Epithelial cell of umbilical artery (primary cell): ENCODE data around the gene PLPPR2. TPM values are rescaled to one million over a fixed set of nuclear protein-coding genes. Genes with fewer than 3 reads are reported as not detected.

Source experiments
- total RNA-seq: library from RNA; depleted of rRNA; stranded (reverse); fragments of >200 nt; gene quantifications from 2 replicates; pipeline ENCODE4 v1.2.3, GENCODE V29; 2014

PLPPR2 gene, protein sequence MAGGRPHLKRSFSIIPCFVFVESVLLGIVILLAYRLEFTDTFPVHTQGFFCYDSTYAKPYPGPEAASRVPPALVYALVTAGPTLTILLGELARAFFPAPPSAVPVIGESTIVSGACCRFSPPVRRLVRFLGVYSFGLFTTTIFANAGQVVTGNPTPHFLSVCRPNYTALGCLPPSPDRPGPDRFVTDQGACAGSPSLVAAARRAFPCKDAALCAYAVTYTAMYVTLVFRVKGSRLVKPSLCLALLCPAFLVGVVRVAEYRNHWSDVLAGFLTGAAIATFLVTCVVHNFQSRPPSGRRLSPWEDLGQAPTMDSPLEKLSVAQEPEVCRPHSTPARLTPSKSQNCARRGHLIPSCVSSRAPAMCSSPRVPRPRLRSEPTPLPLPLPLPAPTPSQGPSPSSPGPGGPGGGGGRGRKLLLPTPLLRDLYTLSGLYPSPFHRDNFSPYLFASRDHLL
- total RNA-seq, result 3.8 and 6.2 TPM in 2 replicates

DNA sequence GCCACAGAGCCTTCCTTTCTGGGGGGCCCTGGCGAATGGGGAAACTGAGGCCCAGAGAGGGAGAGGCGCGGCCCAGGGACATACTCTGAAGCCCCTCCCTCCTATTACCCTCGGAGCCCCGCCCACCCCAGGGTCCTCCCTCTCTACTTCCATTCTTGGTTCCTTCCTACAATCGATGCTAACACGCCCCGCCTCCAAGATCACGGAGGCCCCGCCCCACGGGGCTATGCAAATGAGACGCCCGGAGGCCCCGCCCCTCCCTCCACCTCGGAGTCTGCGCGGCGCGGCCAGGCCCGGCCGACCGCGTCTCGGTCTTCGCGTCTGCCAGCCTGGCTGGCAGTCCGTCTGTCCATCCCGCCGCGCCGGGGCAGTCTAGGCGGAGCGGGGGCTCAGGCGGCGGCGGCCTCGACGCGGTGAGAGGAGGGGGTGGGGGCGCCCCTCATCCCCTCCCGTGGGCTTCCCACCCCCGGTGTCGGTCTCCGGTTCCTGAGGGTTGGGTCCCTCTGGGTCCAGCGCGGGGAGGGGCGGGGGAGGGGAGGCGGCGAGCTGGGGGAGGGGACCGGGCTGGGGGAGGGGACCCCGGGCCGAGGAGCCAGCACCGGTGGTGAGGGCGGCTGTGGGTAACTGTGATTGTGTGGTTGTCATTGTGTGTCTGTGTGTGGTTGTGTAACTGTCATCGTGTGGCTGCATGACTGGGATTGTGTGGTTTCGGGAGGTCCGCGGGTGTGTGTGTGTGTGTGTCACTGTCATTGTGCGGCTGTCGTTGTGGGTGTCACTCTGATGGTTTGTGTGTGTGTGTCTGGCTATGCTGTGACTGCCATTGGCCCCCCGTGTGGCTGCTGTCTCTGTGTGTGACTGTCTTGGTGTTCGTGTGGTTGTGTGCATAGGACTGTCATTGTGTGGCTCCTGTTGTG lies at the start of gene PLPPR2:
TSS of gene PLPPR2 (plus strand) at position 273 of the 914 bp plus-strand sequence. CDS start 2,242 bp downstream, outside the sequence.

DNA sequence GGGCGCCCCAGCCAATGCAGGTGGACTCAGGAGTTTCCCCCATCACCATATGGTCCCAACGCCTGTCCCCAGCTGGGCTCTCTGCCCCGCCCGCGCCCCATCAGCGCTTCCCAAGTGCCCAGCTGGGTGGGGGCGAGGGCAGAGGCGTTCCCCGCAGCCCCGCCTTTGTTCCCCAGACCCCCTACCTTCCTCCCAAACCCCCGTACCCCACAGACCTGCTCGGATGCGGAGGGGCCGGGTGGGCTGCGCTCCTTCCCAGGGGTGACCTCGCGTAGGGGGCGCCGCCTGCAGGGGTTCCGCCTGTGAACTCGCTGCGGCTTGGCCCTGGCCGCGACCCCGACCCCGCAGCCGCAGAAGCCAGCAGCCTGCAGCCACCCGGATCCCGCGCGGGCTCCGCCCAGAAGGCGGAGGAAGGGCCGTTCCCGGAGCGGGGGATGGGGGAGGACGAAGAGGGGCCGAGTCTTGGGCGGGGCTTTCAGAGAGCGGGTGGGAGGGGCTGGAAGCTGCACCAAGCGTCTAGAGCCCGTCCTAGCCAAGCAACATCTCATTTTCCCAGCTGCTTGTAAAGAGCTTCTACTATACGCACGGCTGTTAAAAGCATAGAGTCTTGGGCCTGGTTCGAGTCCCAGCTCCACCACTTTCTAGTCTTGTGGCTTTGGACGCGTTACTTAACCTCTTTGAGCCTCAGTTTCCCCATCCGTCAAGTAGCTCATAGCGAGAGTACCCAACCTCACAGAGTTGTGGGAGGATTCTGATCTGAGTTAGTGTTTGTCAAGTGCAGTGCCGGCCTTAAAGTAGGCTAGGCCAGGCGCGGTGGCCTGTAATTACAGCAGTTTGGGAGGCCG lies 15.8 kb upstream of the PLPPR2 start, which contains the start of gene RAB3D:
TSS of gene RAB3D (minus strand) at position 404 of the 845 bp plus-strand sequence. CDS start 2,258 bp downstream, outside the sequence.

DNA sequence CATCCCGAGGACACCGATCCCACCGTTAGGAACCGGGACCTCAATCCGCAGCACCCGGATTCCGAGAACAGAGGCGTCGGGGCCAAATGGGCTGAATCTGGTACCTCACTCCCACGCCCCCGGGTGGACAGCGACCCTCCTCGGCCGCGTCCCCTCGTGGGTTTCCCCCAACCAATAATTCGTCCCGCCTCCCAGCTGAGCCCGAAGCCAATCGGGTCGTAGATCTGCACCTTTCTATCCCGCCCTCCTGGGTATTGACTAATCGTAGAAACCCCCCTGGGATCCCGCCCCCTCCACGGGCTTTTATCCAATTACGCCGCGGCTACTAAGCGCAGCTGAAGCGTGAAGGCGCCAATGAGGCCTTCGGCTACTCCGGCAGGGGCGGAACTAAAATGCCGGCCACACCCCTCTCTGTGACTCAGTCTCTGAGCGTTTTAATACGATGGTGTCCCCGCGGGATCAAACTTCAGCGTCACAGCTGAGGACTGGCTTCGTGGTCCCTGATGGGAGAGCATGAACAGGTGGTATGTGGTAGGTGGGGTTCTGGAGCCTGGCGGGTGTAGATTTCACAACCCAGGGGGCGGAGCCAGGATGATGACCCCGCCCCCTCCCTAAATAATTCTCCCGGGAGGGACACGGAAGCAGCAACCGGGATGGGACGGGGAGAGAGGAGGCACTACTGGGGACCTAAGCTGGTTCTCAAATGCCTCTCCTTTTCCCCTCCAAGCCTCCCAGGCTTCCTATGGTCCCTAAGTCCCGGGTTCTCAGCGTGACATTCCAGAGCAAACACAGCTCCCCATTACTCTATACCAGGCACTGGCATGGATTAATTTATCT lies 8.9 kb upstream of the PLPPR2 start, which contains the start of the genes CCDC159 and TMEM205:
TSS of gene CCDC159 (plus strand) at position 416 of the 837 bp plus-strand sequence. CDS start at position 504, 88 bp downstream.
TSS of gene TMEM205 (minus strand) at position 165 of the 837 bp plus-strand sequence. CDS start 649 bp downstream, outside the sequence.

DNA sequence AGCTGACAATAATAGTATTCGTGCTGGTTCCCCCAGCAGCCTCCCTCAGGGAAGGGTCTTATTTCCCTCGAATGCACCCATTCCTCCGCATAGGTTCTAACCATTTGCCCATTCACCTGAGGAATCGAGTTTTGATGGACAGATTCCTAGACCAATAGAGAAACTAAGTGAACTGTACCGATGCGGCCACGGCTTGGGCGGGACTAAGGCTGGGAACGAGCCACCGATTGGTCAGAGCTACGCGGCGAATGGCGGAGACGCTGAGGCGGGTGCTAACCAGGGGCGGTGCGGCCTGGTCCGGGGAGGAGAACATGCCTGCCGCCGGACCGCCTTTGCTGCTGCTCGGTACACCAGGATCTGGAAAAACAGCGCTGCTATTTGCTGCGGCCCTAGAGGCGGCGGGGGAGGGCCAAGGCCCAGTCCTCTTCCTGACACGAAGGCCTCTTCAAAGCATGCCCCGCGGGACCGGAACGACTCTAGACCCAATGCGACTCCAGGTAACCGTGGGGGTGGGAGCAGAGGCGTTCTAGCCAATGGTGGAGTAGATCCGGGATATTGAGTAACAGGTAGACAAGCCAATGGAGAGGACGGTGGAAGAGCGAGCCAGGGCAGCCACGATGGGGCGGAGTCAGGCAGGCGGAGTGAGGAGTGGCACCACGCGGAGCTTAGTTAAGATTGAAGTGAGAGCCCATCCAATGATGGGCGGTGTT lies 19.4 kb downstream of the PLPPR2 start, which contains the start of gene SWSAP1:
TSS of gene SWSAP1 (plus strand) at position 234 of the 710 bp plus-strand sequence. CDS start at position 249, 15 bp downstream.

Other genes with a start within 250 kb of the PLPPR2 start
- gene SPC24, start 199.7 kb upstream of the PLPPR2 start, total RNA-seq, result 70.5 and 117 TPM in 2 replicates
- gene KANK2, start 157.9 kb upstream of the PLPPR2 start, total RNA-seq, result 59.4 and 74.8 TPM in 2 replicates
- gene ANGPTL8, start 115.8 kb upstream of the PLPPR2 start, total RNA-seq, result not detected in 2 replicates
- gene DOCK6, start 92.9 kb upstream of the PLPPR2 start, total RNA-seq, result 39.8 and 71.5 TPM in 2 replicates
- not detected in 2 replicates for gene TSPAN16, start 59.3 kb upstream of the PLPPR2 start, total RNA-seq
- 31.8 and 32.2 TPM in 2 replicates for gene RAB3D, start 15.8 kb upstream of the PLPPR2 start, total RNA-seq
- 133 and 199 TPM in 2 replicates for gene TMEM205, start 9.2 kb upstream of the PLPPR2 start, total RNA-seq
- 3.8 and 6.2 TPM in 2 replicates for gene CCDC159, start 8.9 kb upstream of the PLPPR2 start, total RNA-seq
- 0.61 and 0.65 TPM in 2 replicates for gene SWSAP1, start 19.2 kb downstream of the PLPPR2 start, total RNA-seq
- gene EPOR, start 28.9 kb downstream of the PLPPR2 start, total RNA-seq, result 5.6 and 6.8 TPM in 2 replicates
- gene RGL3, start 63.9 kb downstream of the PLPPR2 start, total RNA-seq, result 2.1 and 3.2 TPM in 2 replicates
- gene ODAD3, start 79.7 kb downstream of the PLPPR2 start, total RNA-seq, result under 0.01 TPM in 1 of 2 replicates, not detected in the other
- 99.2 and 102 TPM in 2 replicates for gene PRKCSH, start 80.2 kb downstream of the PLPPR2 start, total RNA-seq
- gene ELAVL3, start 125.6 kb downstream of the PLPPR2 start, total RNA-seq, result not detected in 2 replicates
- gene ZNF653, start 150.4 kb downstream of the PLPPR2 start, total RNA-seq, result 6.8 and 7.9 TPM in 2 replicates
- gene ECSIT, start 173.7 kb downstream of the PLPPR2 start, total RNA-seq, result 34.1 and 38.9 TPM in 2 replicates
- gene CNN1, start 183.4 kb downstream of the PLPPR2 start, total RNA-seq, result 0.32 and 2.0 TPM in 2 replicates
- gene ELOF1, start 203.8 kb downstream of the PLPPR2 start, total RNA-seq, result 24.5 and 30.2 TPM in 2 replicates
- not detected in 2 replicates for gene ACP5, start 222.2 kb downstream of the PLPPR2 start, total RNA-seq
- 21.9 and 25.7 TPM in 2 replicates for gene ZNF627, start 242.1 kb downstream of the PLPPR2 start, total RNA-seq